Keratinocyte (primary cell): ENCODE results near the gene KRT38. TPM values are rescaled to one million over a fixed set of nuclear protein-coding genes. Genes with fewer than 3 reads are reported as not detected.
A peak's percentile ranks its signal among the peaks of the same experiment; 100 is the strongest.

Experiments used
- DNase-seq: peaks from one replicate; pipeline ENCODE4 v3.0.0-alpha.2; 2011; ENCODE audit warnings: low read depth, missing footprints, low spot score
- FAIRE-seq: peaks from 2 replicates; lab custom pipeline; 2011; peaks lifted over from hg19 to GRCh38; lab: Jason Lieb, UNC
- H2AFZ ChIP-seq: 2 replicates; pipeline ENCODE4 v1.6.0; 2012; ENCODE audit warnings: low read length, control low read depth, inconsistent platforms; ENCODE audit not compliant: control insufficient read depth
- H3K27ac ChIP-seq: 2 replicates; pipeline ENCODE4 v1.5.1; 2011; ENCODE audit warnings: low read length; ENCODE audit not compliant: control insufficient read depth, insufficient read depth
- H3K27me3 ChIP-seq: 3 replicates; pipeline ENCODE4 v1.6.0; 2011; ENCODE audit warnings: low read length; ENCODE audit not compliant: control insufficient read depth, insufficient read depth; ENCODE audit errors: extremely low read depth
- H3K36me3 ChIP-seq, 2 experiments: 2 replicates in 1 of 2; 3 replicates in 1 of 2; pipeline ENCODE4 v1.5.1; 2011; ENCODE audit warnings: low read length in 2 of 2, mild to moderate bottlenecking in 1 of 2; ENCODE audit not compliant: control insufficient read depth in 2 of 2, insufficient read depth in 2 of 2; ENCODE audit errors: extremely low read depth in 1 of 2
- H3K4me1 ChIP-seq: 3 replicates; pipeline ENCODE4 v1.5.1; 2011; ENCODE audit warnings: low read length; ENCODE audit not compliant: control insufficient read depth, insufficient read depth; ENCODE audit errors: extremely low read depth
- H3K4me2 ChIP-seq: 3 replicates; pipeline ENCODE4 v1.6.0; 2011; ENCODE audit warnings: low read depth, low read length; ENCODE audit not compliant: control insufficient read depth, insufficient read depth; ENCODE audit errors: extremely low read depth
- H3K4me3 ChIP-seq, 3 experiments: fragments of 200-600 bp in 1 of 3; sonication (generic) in 1 of 3; 2 replicates in 2 of 3; 3 replicates in 1 of 3; pipeline ENCODE4 v1.5.1; 2011 to 2016; ENCODE audit warnings: low read length in 3 of 3, mild to moderate bottlenecking in 3 of 3, control low read depth in 2 of 3, inconsistent platforms in 1 of 3, low read depth in 1 of 3, mixed read lengths in 1 of 3, mixed run types in 1 of 3, moderate library complexity in 1 of 3; ENCODE audit not compliant: control insufficient read depth in 2 of 3, insufficient read depth in 2 of 3; ENCODE audit errors: extremely low read depth in 1 of 3
- H3K79me2 ChIP-seq: 2 replicates; pipeline ENCODE4 v1.6.0; 2012; ENCODE audit warnings: low read length; ENCODE audit not compliant: control insufficient read depth, insufficient read depth
- H3K9ac ChIP-seq: 3 replicates; pipeline ENCODE4 v1.6.0; 2011; ENCODE audit warnings: low read length; ENCODE audit not compliant: control insufficient read depth, insufficient read depth; ENCODE audit errors: extremely low read depth
- H3K9me1 ChIP-seq: 3 replicates; pipeline ENCODE4 v1.6.0; 2011; ENCODE audit warnings: low read length; ENCODE audit not compliant: control insufficient read depth, insufficient read depth; ENCODE audit errors: extremely low read depth
- H3K9me3 ChIP-seq: 2 replicates; pipeline ENCODE4 v1.5.1; 2012; ENCODE audit warnings: low read depth, low read length; ENCODE audit not compliant: control insufficient read depth
- H4K20me1 ChIP-seq: 3 replicates; pipeline ENCODE4 v1.6.0; 2011; ENCODE audit warnings: low read length; ENCODE audit not compliant: control insufficient read depth, insufficient read depth; ENCODE audit errors: extremely low read depth
- EZH2 ChIP-seq: IDR thresholded peaks from one replicate; pipeline ENCODE4 v1.6.1; 2012; ENCODE audit warnings: inconsistent platforms, mild to moderate bottlenecking, low read length, moderate library complexity
- dilution Hi-C: fragments of 300-500 bp; cut with MboI; formaldehyde crosslinking; loops from one replicate; pipeline ENCODE4 v1.7.0; 2020; ENCODE audit warnings: low sequenced_read_pairs; ENCODE audit not compliant: extremely low pct_ligation_motif_present
- polyA plus RNA-seq, 5 experiments: library from polyadenylated mRNA; depleted of rRNA in 3 of 5; stranded (reverse) in 3 of 5; stranded (forward) in 1 of 5; unstranded in 1 of 5; fragments of >200 nt; gene quantifications; 1 replicate in 1 of 5; 2 replicates in 3 of 5; 3 replicates in 1 of 5; pipeline versions ENCODE4 v1.2.1 to v1.2.3, GENCODE V29; 2011 to 2012; ENCODE audit warnings: missing spikeins in 2 of 5, low read depth in 1 of 5, low replicate concordance in 1 of 5
- TF ChIP-seq, protein P1 (sequence below), 3 experiments: IDR thresholded peaks in 1 of 3; conservative IDR thresholded peaks in 1 of 3; optimal IDR thresholded peaks in 1 of 3; 2 replicates in 2 of 3; 3 replicates in 1 of 3; pipeline versions ENCODE3 to v1.5.1; 2011; ENCODE audit warnings: low read length in 3 of 3, mild to moderate bottlenecking in 3 of 3, moderate library complexity in 2 of 3, control low read depth in 1 of 3, inconsistent platforms in 1 of 3; ENCODE audit not compliant: insufficient read depth in 2 of 3; ENCODE audit errors: extremely low read depth in 1 of 3

Gene KRT38
- polyA plus RNA-seq, 1 donor (not counting 4 experiments of a cell fraction or from before 2014, with no cell fraction given): not detected

DNA sequence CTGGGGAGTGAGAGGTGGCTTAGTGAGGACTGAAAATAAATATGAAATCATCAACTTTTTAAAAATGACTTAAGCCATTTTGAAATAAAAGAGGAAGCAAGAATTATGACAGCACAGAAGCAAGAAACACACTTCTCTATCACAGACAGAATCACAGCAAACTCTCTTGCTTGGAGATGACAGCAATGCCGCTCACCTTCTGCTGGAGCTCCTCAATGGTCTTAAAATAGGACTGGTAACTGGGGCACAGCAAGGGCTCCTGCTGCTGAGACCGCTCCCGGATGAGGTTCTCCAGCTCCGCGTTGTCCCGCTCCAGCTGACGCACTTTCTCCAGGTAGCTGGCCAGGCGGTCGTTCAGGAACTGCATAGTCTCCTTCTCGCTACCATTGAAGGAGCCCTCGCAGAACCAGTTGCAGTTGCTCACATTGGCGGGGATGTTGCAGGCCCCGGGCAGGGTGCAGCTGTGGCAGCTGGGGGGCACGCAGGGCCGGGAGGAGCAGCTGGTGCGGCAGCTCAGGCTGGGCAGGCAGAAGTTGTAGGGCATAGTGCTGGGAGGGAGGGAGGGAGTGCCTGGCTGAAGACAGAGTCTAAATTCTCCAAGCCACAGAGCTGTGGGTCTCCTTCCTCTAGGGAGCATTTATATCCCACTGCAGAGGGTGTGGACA is 43.7 kb downstream of the KRT38 start, which contains the start of gene KRT31:
Gene KRT31, minus strand, starts transcription at position 613 of the 665 bp plus-strand sequence. Its CDS starts 69 bp downstream, at position 544.
- peaks cover 54% of the 10 kb centered on the region for H3K4me1 ChIP-seq
- no peaks in the 10 kb centered on the region for H4K20me1 ChIP-seq
- H3K4me3 ChIP-seq: peak within 1 kb of the TSS; percentile 39 to 49 (median 48)
- peak within 1 kb of the TSS; percentile 73 for H3K4me2 ChIP-seq
- DNase-seq (no peak), FAIRE-seq (peak; percentile 75)
- TF ChIP-seq, protein P1, sequence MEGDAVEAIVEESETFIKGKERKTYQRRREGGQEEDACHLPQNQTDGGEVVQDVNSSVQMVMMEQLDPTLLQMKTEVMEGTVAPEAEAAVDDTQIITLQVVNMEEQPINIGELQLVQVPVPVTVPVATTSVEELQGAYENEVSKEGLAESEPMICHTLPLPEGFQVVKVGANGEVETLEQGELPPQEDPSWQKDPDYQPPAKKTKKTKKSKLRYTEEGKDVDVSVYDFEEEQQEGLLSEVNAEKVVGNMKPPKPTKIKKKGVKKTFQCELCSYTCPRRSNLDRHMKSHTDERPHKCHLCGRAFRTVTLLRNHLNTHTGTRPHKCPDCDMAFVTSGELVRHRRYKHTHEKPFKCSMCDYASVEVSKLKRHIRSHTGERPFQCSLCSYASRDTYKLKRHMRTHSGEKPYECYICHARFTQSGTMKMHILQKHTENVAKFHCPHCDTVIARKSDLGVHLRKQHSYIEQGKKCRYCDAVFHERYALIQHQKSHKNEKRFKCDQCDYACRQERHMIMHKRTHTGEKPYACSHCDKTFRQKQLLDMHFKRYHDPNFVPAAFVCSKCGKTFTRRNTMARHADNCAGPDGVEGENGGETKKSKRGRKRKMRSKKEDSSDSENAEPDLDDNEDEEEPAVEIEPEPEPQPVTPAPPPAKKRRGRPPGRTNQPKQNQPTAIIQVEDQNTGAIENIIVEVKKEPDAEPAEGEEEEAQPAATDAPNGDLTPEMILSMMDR (optimal IDR thresholded peaks at IDR 0.05 in 1 of 3, IDR thresholded peaks at IDR 0.05 in 1 of 3, conservative IDR thresholded peaks at IDR 0.05 in 1 of 3; ENCODE audit: extremely low read depth in 1 of 3, insufficient read depth in 2 of 3, low read length in 3 of 3): no peak
- TF ChIP-seq EZH2: no peak
- H3K9me3 ChIP-seq: no peaks in the 10 kb centered on the region
- no peaks in the 10 kb centered on the region for H3K9me1 ChIP-seq
- no peak within 1 kb of the TSS for H2AFZ ChIP-seq
- dilution Hi-C loops: no loop called here
- H3K36me3 ChIP-seq: peaks cover 0 to 1% of the 10 kb centered on the region in 2 experiments
- H3K79me2 ChIP-seq: peaks cover 11% of the 10 kb centered on the region
- H3K27me3 ChIP-seq: no peaks in the 10 kb centered on the region
- H3K9ac ChIP-seq: peak within 1 kb of the TSS; percentile 51
- H3K27ac ChIP-seq: peak within 1 kb of the TSS; percentile 95

DNA sequence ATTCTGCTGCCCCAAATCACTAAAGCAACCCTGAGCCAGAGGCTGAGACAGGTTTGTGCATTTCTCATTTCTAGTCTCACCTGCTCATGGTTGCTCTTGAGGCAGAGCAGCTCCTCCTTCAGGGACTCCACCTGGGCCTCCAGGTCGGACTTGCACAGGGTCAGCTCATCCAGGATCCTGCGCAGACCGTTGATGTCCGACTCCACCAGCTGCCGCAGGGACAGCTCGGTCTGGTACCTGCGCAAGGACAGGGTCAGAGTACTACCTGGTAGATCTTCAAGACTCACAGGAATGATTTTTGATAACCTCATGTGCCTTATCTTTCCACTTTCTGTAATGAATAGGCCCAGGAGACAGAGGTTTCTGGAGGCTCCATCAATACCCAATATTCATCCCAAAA is 44.4 kb downstream of the KRT38 start:
- no peak for FAIRE-seq
- H3K4me2 ChIP-seq: peak overlapping the region; percentile 73
- DNase-seq: no peak
- H3K4me1 ChIP-seq: peaks cover 59% of the 10 kb centered on the region
- peaks cover 11% of the 10 kb centered on the region for H3K79me2 ChIP-seq
- peak overlapping the region; percentile 51 for H3K9ac ChIP-seq
- peaks cover 0 to 1% of the 10 kb centered on the region in 2 experiments for H3K36me3 ChIP-seq
- peak overlapping the region; percentile 39 to 49 (median 48) for H3K4me3 ChIP-seq
- H3K27ac ChIP-seq: peak overlapping the region; percentile 95
- H3K27me3 ChIP-seq: no peaks in the 10 kb centered on the region
- no peaks in the 10 kb centered on the region for H4K20me1 ChIP-seq
- H3K9me1 ChIP-seq: no peaks in the 10 kb centered on the region
- TF ChIP-seq, protein P1 (optimal IDR thresholded peaks at IDR 0.05 in 1 of 3, IDR thresholded peaks at IDR 0.05 in 1 of 3, conservative IDR thresholded peaks at IDR 0.05 in 1 of 3; ENCODE audit: extremely low read depth in 1 of 3, insufficient read depth in 2 of 3, low read length in 3 of 3): no peak
- TF ChIP-seq EZH2: no peak
- no peaks in the 10 kb centered on the region for H3K9me3 ChIP-seq
- dilution Hi-C loops: no loop called here
- no peak overlapping the region for H2AFZ ChIP-seq
